T-helper 1 cell treated with Interleukin-12 subunit alpha and Interleukin-12 subunit beta and Interleukin-4 antibody, amounts not matched to agents 30 μg/mL and 1 μg/mL, for 36 hours (primary cell): ENCODE measurements around the gene FOXN3.
"Not testable (repeated sequence)": the region's sequence is repeated elsewhere in the genome, so short reads cannot be mapped to it uniquely, and the experiment has no call there.

Experiments
- H3K27ac Mint-ChIP-seq: one replicate; pipeline ENCODE4 v1.8.0; 2021; ENCODE audit warnings: mild to moderate bottlenecking, mixed read lengths
- H3K27me3 Mint-ChIP-seq: one replicate; pipeline ENCODE4 v1.8.0; 2021; ENCODE audit warnings: low read depth, mixed read lengths
- H3K36me3 Mint-ChIP-seq: one replicate; pipeline ENCODE4 v1.8.0; 2021; ENCODE audit warnings: low read depth, mixed read lengths
- H3K4me1 Mint-ChIP-seq: one replicate; pipeline ENCODE4 v1.8.0; 2021; ENCODE audit warnings: low read depth, mixed read lengths
- H3K4me3 Mint-ChIP-seq: one replicate; pipeline ENCODE4 v1.8.0; 2021; ENCODE audit warnings: mild to moderate bottlenecking, moderate library complexity, mixed read lengths
- H3K9me3 Mint-ChIP-seq: one replicate; pipeline ENCODE4 v1.8.0; 2021; ENCODE audit warnings: mixed read lengths

The FOXN3 gene

DNA sequence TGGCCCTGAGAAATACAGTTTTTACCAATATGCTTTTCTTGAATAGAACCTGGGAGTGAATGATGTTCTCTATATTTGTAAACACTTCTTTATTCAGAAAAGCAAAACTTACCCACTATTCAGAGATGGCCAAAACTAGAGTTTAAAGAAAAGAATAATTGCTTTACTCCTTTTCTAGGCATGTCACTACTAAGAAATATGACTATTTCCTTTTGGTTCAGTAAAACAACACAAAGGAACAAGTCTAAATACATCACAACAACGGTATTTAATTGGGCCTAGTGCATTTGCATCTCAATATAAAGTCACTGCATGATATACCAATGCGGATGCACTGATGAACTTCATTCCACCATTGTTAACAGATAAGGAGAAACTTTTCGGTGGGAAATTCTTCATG lies 207.5 kb downstream of the FOXN3 start:
- H3K27ac Mint-ChIP-seq: no peak overlapping the region
- no peaks in the 10 kb centered on the region for H3K9me3 Mint-ChIP-seq
- H3K4me3 Mint-ChIP-seq: no peak overlapping the region
- H3K27me3 Mint-ChIP-seq: no peaks in the 10 kb centered on the region
- H3K4me1 Mint-ChIP-seq: peaks cover 4% of the 10 kb centered on the region
- peaks cover 4% of the 10 kb centered on the region for H3K36me3 Mint-ChIP-seq

DNA sequence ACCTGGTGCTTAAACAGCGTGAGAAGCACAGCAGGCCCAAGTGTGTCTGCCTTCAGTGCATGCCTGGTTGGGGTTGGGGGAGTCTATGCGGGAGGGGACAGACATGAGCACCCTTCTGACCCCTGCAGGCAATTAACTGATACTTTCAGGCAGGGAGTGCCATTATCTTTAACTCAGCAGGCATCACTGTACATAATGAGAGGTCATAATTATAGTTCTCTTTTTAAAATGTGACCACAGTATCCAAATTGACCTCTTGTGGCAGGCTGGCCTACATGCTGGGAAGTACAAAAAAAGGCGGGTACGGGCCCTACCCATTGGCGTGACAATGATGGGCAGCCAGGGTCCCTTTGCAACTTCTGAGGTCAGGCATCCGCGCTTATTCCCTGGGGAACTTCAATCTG lies 209.1 kb downstream of the FOXN3 start:
- Mint-ChIP-seq H3K27ac (no peak overlapping the region), H3K36me3 (peaks cover 4% of the 10 kb centered on the region), H3K9me3 (no peaks in the 10 kb centered on the region), H3K4me1 (peaks cover 11% of the 10 kb centered on the region), H3K4me3 (no peak overlapping the region), H3K27me3 (no peaks in the 10 kb centered on the region)

DNA sequence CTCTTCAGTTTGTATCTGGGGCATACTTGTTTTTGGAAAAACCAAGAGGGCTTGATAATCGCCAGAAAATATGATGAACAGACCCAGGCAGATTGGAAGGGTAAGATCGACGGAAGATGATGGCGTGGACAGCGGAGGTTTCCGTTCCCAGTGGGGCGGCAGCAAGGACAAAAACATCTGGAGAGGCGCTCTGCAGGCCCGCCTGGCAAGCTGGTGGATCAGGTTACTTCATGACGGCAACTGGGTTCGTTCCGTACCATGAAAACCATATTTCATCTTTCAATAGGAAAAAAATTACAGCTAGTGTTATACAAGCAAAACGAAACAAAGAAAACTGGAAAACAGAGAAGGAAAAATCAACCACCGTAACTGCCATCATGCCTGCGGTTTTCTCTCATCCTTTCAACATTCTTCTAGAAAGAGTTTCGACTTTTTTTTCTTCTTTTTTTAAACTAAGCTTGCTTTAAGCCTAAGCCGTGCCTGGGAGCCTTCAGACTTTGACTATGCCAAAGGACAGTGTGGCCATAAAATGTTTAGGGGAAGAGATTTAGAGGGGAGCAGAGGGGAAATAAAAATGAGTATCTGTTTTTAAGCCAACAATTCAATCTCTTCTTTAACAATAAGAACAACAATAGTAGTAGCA lies 210.5 kb downstream of the FOXN3 start:
- Mint-ChIP-seq H3K27ac (no peak overlapping the region), H3K27me3 (no peaks in the 10 kb centered on the region), H3K9me3 (no peaks in the 10 kb centered on the region), H3K4me1 (peaks cover 20% of the 10 kb centered on the region), H3K36me3 (peaks cover 4% of the 10 kb centered on the region), H3K4me3 (no peak overlapping the region)

DNA sequence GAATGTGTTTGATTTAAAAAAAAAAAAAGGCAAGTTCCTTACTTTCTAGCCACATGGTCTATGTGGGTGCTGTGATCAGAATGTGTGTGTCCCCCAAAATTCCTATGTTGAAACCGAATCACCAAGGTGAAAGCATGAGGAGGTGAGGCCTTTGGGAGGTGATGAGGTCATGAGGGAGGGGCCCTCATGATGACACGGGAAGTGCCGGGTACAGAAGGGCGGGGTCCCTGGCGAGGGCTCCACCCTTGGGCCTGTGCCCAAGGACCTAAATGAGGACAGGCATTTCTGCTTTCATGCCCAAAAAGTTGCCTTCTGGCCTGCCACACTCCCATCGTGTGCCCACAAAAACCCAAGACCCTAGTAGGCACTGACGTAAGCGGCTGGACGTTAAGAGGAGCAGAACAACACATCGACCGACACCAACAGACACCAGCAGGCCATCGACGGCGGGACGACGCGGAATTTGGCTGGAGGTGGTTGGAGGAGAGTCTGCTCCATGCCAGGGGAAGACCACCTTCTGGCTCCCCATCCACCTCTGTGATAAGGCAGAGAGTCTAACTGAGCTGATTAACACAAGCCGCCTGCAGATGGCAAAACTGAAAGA lies 211.8 kb downstream of the FOXN3 start:
- H3K36me3 Mint-ChIP-seq: peaks cover 4% of the 10 kb centered on the region
- H3K27ac Mint-ChIP-seq: no peak overlapping the region
- peaks cover 22% of the 10 kb centered on the region for H3K4me1 Mint-ChIP-seq
- no peaks in the 10 kb centered on the region for H3K27me3 Mint-ChIP-seq
- no peaks in the 10 kb centered on the region for H3K9me3 Mint-ChIP-seq
- no peak overlapping the region for H3K4me3 Mint-ChIP-seq

DNA sequence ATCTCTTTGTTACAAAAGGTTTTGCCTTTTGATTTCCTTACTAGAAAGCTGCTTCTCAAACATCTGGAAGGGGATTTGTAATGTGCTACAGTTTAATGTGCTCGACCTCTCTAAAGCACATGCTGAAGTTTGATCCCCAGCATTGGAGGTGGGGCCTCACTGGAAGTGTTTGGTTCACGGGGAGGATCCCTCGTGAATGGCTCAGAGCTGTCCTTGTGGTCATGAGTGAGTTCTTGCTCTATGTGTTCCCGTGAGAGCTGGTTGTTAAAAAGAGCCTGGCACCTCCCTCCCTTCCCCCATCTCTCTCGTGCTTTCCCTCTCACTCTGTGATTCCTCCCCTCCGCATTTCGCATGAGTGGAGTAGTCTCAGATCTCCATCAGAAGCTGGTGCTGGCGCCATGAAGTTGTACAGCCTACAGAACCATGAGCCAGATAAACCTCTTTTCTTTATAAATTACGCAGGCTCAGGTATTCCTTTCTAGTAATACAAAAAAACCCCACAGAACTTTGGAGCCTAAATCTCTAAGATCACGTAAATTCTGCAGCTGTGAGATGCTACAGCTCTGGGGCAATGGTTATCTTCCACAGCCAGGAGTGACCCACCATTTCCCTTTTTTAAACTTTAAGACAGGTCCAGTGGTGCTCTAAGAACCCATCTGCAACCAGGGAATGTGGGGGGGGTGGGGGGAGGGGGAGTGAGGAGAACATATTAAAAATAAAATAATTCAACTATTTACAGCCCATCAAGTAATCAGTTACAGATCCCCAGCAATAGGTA lies 214.4 kb downstream of the FOXN3 start:
- no peaks in the 10 kb centered on the region for H3K27me3 Mint-ChIP-seq
- H3K9me3 Mint-ChIP-seq: peaks cover 4% of the 10 kb centered on the region
- H3K4me1 Mint-ChIP-seq: peaks cover 22% of the 10 kb centered on the region
- H3K36me3 Mint-ChIP-seq: peaks cover 9% of the 10 kb centered on the region
- H3K27ac Mint-ChIP-seq: no peak overlapping the region
- H3K4me3 Mint-ChIP-seq: no peak overlapping the region

DNA sequence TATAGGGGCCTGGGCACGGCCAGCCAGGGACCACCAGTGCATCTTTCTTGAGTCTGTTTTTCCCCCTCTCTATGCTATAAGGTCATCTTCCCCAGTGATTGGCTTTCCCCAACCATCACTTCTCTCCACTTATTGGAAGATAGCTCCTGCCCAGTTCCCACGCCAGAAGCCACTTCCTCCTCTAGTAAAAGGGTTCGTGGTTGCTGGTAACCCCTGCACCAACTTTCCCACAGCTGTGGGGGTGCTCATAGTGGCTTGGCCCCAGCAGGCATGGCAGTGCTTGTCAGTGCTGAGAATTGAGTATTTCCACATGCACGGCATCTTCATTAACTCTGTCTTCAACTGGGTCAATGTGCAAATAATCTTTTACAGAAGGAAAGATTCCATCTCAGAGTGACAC lies 215.4 kb downstream of the FOXN3 start:
- H3K27ac Mint-ChIP-seq: no peak overlapping the region
- peaks cover 18% of the 10 kb centered on the region for H3K36me3 Mint-ChIP-seq
- H3K27me3 Mint-ChIP-seq: no peaks in the 10 kb centered on the region
- H3K4me3 Mint-ChIP-seq: no peak overlapping the region
- H3K4me1 Mint-ChIP-seq: peaks cover 22% of the 10 kb centered on the region
- peaks cover 6% of the 10 kb centered on the region for H3K9me3 Mint-ChIP-seq

DNA sequence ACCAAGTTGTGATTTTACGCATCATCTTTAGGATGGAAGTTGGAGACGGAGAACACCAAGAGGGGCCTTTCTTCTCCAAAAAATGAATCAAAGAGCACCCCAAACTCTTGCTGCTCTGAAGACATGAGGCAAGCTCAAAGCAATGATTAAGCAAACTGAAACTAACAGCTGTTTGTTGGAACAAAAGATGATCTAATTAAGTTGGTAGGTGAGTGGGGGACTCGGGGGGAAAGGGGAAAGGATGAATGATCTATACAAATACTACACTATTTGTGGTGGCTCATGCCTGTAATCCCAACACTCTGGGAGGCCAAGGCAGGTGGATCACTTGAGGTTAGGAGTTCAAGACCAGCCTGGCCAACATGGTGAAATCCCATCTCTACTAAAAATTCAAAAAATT lies 217.7 kb downstream of the FOXN3 start:
- not testable (repeated sequence) for H3K9me3 Mint-ChIP-seq, H3K27ac Mint-ChIP-seq, H3K27me3 Mint-ChIP-seq, H3K4me3 Mint-ChIP-seq
- Mint-ChIP-seq H3K36me3 (peaks cover 17% of the 10 kb centered on the region), H3K4me1 (peaks cover 27% of the 10 kb centered on the region)

DNA sequence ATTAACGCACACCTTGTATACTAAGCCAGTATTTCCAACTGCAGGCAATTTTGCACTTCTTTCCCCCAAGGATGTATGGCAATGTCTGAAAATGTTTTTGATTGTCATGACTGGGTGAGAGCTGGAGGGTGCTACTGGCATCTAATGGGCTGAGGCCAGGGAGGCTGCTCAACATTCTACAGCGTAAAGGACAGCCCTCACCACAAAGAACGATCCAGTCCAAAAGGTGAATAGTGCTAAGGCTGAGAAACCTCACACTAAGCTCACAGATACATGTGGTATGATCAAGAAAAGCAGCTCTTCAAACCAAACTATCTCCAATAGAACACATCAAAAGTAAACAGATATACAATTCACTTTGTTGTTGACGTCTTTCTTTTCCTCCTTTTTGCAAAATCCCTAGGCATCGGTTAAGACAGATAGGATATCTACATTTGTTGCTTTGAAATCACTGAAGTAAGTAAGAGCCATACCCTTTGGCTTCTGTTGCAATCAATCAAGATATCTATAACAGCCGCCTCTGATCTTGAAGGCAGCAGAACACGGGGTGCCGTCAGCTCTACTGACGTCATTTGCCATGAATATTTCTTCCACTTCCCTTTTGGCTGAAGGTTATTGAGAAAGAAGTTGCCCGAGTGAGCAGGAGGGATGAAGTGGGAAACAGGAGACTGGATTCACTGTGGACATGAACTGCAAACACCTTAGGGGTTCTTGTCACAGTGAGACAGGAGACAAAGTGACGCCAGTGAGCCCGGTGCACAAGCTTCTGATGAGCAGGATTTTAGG lies 218.3 kb downstream of the FOXN3 start:
- Mint-ChIP-seq H3K36me3 (peaks cover 17% of the 10 kb centered on the region), H3K9me3 (peaks cover 6% of the 10 kb centered on the region), H3K27ac (no peak overlapping the region), H3K4me3 (no peak overlapping the region), H3K4me1 (peaks cover 23% of the 10 kb centered on the region), H3K27me3 (no peaks in the 10 kb centered on the region)

DNA sequence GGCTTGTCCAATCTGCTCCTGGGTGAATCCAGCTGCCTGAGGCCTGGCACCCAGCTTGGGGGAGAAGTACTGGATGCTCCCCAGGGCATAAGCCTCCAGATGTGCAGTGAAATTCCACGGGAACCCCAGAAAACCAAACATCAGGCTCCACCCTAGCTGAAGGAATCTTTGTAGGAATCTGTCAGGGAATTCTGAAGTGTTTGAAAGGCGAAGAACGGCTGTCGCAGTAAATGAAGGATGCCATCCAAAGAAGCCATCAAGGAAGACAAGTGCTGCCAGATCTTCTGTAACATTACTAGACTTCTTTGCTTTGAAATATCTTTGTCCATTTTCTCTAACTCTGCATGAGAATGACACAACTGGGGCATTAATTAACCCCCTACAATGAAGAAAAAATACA lies 219.4 kb downstream of the FOXN3 start:
- H3K27ac Mint-ChIP-seq: no peak overlapping the region
- peaks cover 6% of the 10 kb centered on the region for H3K9me3 Mint-ChIP-seq
- H3K36me3 Mint-ChIP-seq: peaks cover 17% of the 10 kb centered on the region
- peaks cover 19% of the 10 kb centered on the region for H3K4me1 Mint-ChIP-seq
- H3K4me3 Mint-ChIP-seq: no peak overlapping the region
- H3K27me3 Mint-ChIP-seq: no peaks in the 10 kb centered on the region

DNA sequence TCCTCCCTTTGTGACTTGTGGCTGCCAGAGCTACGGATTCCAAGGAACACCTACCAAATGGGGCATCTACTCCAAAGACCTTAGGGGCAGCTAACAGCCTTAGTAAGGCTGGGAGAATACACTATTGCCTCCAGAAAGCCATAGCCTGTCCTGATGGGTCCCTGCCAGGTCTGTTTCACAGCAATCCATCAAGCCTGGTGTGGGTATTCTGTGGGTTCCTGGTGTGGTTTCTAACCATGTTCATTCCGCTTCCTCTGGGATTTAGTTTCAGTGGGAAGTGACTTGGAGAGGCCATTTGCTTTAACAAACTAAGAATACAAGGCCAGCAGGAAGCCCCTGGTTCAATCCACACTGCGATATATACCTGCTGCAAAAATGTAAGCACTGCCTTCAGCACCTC lies 220.5 kb downstream of the FOXN3 start:
- H3K4me1 Mint-ChIP-seq: peaks cover 9% of the 10 kb centered on the region
- H3K27ac Mint-ChIP-seq: no peak overlapping the region
- H3K36me3 Mint-ChIP-seq: peaks cover 17% of the 10 kb centered on the region
- H3K4me3 Mint-ChIP-seq: no peak overlapping the region
- no peaks in the 10 kb centered on the region for H3K27me3 Mint-ChIP-seq
- H3K9me3 Mint-ChIP-seq: peaks cover 6% of the 10 kb centered on the region

DNA sequence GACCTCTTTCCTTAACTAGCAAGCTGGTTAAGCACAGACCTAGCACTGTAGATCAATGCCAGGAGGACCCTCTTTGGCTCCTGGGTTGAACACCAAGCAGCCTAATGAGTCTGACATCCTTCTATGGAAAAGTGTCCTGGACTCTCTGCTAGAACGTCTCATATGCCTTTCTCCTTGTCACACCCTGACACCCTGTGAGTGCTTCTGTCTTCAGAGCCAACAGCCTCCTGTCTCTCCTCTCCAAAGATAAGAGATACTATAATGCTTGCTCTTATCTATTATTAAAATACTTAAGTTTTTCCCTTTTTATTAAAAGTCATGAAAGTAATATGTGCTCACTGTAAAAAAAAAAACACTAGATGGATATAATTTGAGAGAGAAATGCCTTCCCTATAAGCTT lies 222.7 kb downstream of the FOXN3 start:
- H3K4me3 Mint-ChIP-seq: no peak overlapping the region
- H3K4me1 Mint-ChIP-seq: peaks cover 5% of the 10 kb centered on the region
- H3K27ac Mint-ChIP-seq: no peak overlapping the region
- no peaks in the 10 kb centered on the region for H3K27me3 Mint-ChIP-seq
- H3K9me3 Mint-ChIP-seq: peaks cover 6% of the 10 kb centered on the region
- peaks cover 25% of the 10 kb centered on the region for H3K36me3 Mint-ChIP-seq

DNA sequence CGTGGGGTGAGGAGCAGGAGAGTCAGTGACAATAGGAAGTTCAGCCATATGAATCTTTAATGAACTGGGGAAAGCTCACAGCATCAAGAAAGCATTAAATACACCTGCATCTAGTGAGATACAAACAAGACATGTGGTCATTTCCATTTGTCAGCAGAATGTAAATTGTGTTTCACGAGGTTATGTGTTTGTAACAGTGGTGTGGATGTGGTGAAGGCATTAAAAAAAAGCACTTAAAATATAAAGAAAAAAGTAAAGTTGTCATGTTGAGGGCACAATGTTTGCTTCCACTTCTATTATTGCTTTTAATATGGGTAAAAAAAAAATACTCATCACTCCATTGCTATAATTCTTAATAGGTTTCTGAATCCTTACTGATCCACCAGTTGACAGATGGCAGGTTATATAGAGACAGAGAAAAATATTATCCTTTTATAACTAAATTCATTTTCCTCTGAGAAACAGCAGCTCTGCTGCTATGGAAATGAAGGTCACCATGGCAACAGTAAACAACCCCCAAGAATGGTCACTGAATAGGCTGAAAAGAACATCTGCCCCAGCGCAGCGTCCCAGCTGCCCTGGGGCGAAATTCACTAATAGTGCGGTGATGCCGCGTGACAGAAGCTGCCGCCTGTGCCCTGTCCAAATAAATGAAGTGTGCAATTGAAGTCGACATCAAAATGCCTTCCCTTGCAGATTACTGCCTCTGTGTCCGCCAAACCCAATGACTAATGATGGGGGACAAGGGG lies 226.1 kb downstream of the FOXN3 start:
- Mint-ChIP-seq H3K4me3 (no peak overlapping the region), H3K4me1 (peaks cover 9% of the 10 kb centered on the region), H3K27ac (no peak overlapping the region), H3K27me3 (no peaks in the 10 kb centered on the region), H3K9me3 (no peaks in the 10 kb centered on the region), H3K36me3 (peaks cover 20% of the 10 kb centered on the region)

DNA sequence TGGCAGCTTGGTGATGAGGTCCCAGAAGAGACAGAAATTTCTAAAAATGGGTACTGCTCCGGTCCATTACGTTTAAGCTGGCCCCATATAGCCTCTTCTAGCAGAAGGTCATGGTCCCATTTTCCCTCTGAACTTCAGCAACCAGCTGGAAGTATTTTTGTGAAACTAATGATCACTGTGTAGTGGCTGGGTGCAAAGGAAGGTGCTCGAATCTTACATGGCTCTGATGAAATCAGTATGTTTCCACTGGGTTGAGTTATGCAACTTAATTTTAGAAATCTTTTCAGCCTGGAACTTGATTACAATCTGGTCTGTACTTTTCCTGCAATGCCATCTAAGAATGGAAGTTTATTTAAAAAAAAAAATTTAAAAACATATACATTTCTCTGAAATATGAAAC lies 228.5 kb downstream of the FOXN3 start:
- H3K27ac Mint-ChIP-seq: no peak overlapping the region
- no peaks in the 10 kb centered on the region for H3K9me3 Mint-ChIP-seq
- H3K27me3 Mint-ChIP-seq: no peaks in the 10 kb centered on the region
- peaks cover 8% of the 10 kb centered on the region for H3K4me1 Mint-ChIP-seq
- no peak overlapping the region for H3K4me3 Mint-ChIP-seq
- H3K36me3 Mint-ChIP-seq: peaks cover 22% of the 10 kb centered on the region

DNA sequence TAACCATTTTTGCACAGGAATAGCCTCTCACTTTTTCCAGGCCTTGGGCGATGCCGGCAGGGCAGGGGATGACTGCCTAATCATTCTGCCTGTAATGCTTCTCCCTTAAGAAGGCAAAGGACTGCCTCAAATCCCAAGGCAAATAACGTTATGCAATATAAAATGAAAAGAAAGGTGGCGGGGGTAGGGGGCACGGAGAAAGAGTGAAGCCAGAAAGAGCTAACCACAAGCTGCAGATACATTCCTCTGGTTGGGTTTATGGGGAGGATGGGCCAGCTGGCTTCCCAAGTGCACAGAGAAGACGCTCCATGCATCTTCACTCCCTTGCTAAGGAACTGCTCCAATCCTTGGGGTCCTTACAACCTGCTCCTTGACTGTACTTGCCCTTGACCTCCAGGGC lies 229.5 kb downstream of the FOXN3 start:
- peaks cover 8% of the 10 kb centered on the region for H3K4me1 Mint-ChIP-seq
- H3K36me3 Mint-ChIP-seq: peaks cover 24% of the 10 kb centered on the region
- no peak overlapping the region for H3K27ac Mint-ChIP-seq
- no peaks in the 10 kb centered on the region for H3K9me3 Mint-ChIP-seq
- H3K4me3 Mint-ChIP-seq: no peak overlapping the region
- no peaks in the 10 kb centered on the region for H3K27me3 Mint-ChIP-seq
